Endothelial cell of umbilical vein (primary cell): ENCODE results near the gene MED29.

Experiments used
- EZH2 ChIP-seq: IDR thresholded peaks from 2 replicates; pipeline ENCODE4 v1.6.1; 2012; ENCODE audit warnings: borderline replicate concordance, low read depth, mild to moderate bottlenecking, moderate library complexity, low read length, inconsistent platforms; ENCODE audit not compliant: severe bottlenecking
- FOS ChIP-seq: IDR thresholded peaks from 2 replicates; pipeline ENCODE4 v1.6.1; 2011; ENCODE audit warnings: mild to moderate bottlenecking, low read length, moderate library complexity, borderline replicate concordance; ENCODE audit not compliant: insufficient read depth
- GATA2 ChIP-seq: IDR thresholded peaks from 2 replicates; pipeline ENCODE4 v1.7.0; 2011; ENCODE audit warnings: low read depth, mild to moderate bottlenecking, moderate library complexity, mixed read lengths, low read length; ENCODE audit not compliant: insufficient read length, insufficient read depth
- MYC ChIP-seq: IDR thresholded peaks from one replicate; pipeline ENCODE4 v1.6.1; 2011; ENCODE audit warnings: mild to moderate bottlenecking, low read depth, low read length
- POLR2A ChIP-seq: IDR thresholded peaks from 2 replicates; pipeline ENCODE4 v1.6.1; 2012; ENCODE audit warnings: low read depth, mild to moderate bottlenecking, control low read depth, low read length
- POLR2AphosphoS5 ChIP-seq: IDR thresholded peaks from 2 replicates; pipeline ENCODE4 v1.6.1; 2012; ENCODE audit warnings: low read depth, mild to moderate bottlenecking, control low read depth, low read length, moderate library complexity; ENCODE audit not compliant: insufficient read depth
- TF ChIP-seq, protein P1 (sequence below): IDR thresholded peaks from 2 replicates; pipeline ENCODE4 v1.6.1; 2011; ENCODE audit not compliant: insufficient read depth, insufficient read length
- TF ChIP-seq, protein P2 (sequence below), 2 donors: IDR thresholded peaks; 1 replicate in 1 of 2; 2 replicates in 1 of 2; pipeline ENCODE4 v1.5.1; 2011; ENCODE audit warnings: low read length in 2 of 2, mild to moderate bottlenecking in 2 of 2, moderate library complexity in 2 of 2, control low read depth in 1 of 2, inconsistent platforms in 1 of 2, low read depth in 1 of 2; ENCODE audit not compliant: insufficient read depth in 1 of 2; ENCODE audit errors: extremely low read depth in 1 of 2

DNA sequence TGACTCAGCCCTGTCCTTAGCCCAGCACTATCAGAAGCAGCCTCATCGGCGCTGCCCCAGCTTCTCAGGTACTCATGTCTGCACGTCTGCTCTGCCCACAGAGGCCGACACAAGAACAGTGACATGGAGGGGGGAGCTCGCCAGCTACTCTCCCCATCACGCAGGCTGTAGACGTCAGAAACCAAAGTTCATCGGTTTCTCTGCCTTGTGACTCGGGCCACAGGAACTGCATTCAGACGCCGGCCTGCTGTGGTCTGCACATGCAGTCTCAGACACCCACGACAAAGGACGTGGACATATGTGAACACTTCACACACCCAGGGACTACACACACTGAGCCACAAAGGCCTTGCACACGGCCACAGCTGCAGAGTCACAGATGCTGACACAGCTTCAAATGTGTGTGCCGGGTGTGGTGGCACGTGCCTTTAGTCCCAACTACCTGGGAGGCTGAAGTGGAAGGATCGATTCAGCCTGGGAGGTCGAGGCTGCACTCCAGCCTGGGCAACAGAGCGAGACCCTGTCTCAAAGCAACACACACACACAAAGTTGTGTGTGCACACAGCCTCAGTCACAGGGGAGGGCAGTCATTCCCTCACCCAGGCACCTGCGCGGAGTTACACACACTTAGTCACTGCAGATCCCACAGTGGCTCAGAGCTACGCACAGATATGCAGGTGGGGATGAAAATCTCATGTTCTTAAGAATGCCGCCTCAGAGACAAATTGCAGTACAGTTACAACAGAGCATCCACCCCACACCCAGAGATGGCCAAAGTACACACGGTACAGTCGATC, 10.6 kb downstream of the MED29 start:
- no peak for TF ChIP-seq EZH2
- no peak for TF ChIP-seq POLR2A
- TF ChIP-seq, protein P1, sequence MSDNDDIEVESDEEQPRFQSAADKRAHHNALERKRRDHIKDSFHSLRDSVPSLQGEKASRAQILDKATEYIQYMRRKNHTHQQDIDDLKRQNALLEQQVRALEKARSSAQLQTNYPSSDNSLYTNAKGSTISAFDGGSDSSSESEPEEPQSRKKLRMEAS: no peak
- TF ChIP-seq, protein P2, sequence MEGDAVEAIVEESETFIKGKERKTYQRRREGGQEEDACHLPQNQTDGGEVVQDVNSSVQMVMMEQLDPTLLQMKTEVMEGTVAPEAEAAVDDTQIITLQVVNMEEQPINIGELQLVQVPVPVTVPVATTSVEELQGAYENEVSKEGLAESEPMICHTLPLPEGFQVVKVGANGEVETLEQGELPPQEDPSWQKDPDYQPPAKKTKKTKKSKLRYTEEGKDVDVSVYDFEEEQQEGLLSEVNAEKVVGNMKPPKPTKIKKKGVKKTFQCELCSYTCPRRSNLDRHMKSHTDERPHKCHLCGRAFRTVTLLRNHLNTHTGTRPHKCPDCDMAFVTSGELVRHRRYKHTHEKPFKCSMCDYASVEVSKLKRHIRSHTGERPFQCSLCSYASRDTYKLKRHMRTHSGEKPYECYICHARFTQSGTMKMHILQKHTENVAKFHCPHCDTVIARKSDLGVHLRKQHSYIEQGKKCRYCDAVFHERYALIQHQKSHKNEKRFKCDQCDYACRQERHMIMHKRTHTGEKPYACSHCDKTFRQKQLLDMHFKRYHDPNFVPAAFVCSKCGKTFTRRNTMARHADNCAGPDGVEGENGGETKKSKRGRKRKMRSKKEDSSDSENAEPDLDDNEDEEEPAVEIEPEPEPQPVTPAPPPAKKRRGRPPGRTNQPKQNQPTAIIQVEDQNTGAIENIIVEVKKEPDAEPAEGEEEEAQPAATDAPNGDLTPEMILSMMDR (IDR thresholded peaks at IDR 0.05; ENCODE audit: extremely low read depth in 1 of 2, insufficient read depth in 1 of 2, low read depth in 1 of 2, low read length in 2 of 2): no peak
- TF ChIP-seq POLR2AphosphoS5: no peak
- TF ChIP-seq MYC: no peak
- no peak for TF ChIP-seq FOS
- TF ChIP-seq GATA2: no peak
